AG08396 (cell line): ENCODE measurements around the gene MED8.

Experiments used
- DNase-seq: peaks from one replicate; pipeline ENCODE4 v3.0.0; 2012; ENCODE audit warnings: low spot score, mixed read lengths

The MED8 gene

DNA sequence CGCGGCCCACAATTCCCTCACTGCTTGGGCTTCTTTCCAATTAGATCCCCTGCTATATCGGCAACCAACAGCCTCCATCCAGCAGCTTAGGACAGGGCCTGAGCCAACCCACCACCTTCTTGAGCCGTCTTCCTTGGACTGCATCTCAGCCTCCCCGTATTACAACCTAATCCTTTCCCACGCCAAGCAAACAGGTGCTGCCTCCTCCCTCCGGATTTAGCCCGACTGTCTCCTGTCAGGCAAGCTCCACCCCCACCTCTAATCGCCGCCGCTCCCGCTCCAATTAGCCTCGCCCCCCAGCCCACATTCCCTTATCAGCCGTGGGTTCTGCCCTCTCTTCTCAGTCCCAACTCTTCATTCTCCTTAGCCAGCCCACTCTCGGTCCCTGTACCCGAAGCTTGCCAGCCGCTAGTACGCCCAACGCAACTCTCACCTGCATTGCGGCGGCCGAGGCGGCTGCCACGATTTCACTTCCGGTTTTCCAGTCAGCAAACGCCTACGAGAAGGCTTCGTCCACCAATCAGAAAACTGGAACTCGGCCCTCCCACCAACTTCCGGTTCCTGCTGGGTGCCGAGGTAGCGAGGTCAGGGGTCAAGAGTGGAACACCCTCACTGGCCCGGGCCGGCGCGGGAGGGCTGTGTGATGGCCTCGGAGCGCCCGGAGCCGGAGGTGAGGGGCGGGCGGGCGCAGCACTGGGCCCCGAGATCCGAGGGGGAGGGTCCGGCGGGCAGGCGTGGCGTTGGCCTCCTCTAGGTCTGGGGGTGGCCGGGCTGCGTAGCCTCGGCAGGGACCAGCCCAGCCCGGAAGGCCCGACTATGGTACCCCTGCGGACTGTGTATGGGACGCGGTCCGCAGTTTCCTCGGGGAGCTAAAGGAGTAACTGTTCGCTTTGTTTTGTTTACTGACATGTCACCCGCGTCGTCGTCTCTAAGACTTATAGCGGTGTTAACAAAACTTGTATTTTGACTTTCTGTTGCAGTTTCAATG, at the start of gene MED8, which contains the start of gene SZT2:
TSS of gene MED8 (minus strand) at position 475 of the 988 bp plus-strand sequence. CDS start at position 439, 36 bp downstream.
TSS of gene SZT2 (plus strand) at position 574 of the 988 bp plus-strand sequence. CDS start at position 644, 70 bp downstream.
- DNase-seq, result peak; percentile 97

- DNase-seq, result no peak
Observed at GRCh38 chr1:43438953-43439581, 49.5 kb upstream of the MED8 start.

DNA sequence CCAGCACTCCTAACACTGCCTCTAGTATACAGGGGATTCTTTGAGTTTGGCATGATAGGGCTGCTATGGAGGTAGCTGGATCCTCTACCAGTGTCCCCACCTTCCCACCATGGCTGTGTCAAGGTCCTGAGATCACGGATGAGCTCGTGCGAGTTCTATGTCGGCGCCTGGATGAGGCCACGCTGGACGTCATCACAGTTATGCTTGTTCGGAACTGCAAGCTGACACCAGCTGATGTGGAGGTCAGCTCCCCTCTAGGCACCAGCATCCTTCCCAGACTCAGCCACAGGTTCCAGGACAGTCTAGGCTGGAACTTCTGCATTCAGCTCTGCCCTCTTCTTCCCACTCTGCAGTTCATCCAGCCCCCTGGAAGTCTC, 49.0 kb upstream of the MED8 start:
- DNase-seq, result no peak

DNA sequence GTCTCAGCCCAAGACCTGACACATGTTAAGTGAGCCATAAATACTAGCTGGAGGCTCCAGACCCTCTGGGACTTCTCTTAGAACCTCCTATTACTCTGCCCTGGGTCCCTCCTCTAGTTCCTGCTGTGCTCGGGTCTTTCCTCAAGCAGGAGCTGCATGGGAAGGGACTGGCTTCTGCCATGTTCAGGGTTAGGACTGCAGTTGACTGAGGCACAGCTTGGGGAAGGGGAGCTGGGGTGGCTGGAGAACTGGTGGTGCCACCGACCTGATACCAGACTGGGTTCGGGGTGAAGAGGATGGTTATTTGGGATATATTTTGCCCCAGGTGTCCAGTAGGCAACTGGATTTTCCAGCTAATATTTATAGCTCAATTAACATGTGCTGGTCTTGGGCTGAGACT, 48.4 kb upstream of the MED8 start:
- no peak for DNase-seq

GRCh38 chr1:43437031-43437973, 47.7 kb upstream of the MED8 start:
- DNase-seq, result no peak

DNA sequence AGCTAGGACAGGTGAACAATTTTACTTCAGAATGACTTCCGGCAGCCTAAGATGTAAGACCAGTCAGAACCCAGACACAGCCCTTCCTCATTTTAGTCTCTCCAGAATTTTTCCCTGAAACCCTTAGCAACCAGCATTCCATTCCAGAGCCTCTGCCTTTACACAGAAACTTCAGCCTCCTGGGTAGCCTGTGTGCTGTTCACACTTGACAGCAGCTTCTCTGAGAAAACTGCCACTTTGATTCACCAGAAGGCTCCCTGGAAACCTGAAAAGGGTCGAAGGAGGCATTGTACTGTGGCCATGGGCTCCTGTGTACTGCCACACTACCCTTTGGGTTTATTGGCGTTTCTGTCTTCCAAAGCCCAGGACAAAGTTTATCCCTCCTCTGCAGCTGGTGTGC, 46.8 kb upstream of the MED8 start:
- DNase-seq, result no peak

- peak; percentile 87 for DNase-seq
Observed at GRCh38 chr1:43435146-43436145, 45.8 kb upstream of the MED8 start.

- DNase-seq, result no peak
Observed at GRCh38 chr1:43434256-43434655, 44.7 kb upstream of the MED8 start.

DNA sequence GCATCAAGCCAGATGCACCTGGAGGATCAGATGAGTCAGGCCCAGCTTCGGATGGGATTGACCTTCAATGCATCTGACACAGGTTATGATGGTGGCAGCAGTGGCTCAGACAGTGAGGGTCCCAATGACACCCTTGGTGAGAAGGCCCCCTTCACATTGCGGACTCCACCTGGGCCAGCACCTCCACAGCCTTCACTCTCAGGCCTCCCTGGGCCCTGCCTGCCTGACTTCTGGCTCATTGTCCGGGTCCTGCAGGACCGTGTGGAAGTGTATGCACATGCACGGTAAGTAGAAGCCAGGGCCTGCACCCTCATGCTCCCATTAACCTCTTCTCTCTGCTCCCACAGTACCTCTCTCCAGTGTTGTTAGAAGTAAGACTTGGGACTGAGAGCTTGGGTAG, 43.3 kb upstream of the MED8 start:
- DNase-seq, result no peak

DNA sequence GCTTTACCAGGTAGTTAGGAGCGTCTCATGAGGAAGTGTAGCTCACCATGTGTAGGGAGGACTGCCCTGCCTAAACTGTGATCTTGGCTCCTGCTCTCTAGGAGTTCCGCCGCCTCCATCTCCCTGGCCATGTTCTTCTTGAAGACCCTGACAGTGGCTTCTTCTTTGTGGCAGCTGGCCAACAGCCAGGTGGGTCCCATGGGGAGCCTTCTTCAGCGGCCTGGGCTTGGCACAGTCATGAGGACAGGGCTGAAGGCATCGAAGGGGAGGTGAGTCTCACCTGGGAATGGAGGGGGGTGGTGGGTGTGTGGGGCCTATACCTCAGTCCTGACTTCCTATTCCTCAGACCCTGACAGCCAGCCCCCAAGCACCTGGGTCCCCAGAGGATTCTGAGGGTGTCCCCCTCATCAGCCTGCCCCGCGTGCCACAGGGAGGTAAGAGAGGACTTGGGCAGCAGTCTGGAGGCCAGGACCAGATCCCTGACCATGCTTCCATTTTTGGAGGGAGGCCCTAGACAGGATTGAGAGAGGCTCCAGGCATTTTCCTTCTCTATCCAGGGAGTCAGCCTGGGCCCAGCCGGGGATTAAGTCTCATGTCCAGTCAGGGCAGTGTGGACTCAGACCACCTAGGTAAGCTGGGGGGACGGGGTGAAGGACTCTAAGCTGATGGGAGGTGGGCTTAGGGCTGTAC, 42.7 kb upstream of the MED8 start:
- DNase-seq, result no peak

DNA sequence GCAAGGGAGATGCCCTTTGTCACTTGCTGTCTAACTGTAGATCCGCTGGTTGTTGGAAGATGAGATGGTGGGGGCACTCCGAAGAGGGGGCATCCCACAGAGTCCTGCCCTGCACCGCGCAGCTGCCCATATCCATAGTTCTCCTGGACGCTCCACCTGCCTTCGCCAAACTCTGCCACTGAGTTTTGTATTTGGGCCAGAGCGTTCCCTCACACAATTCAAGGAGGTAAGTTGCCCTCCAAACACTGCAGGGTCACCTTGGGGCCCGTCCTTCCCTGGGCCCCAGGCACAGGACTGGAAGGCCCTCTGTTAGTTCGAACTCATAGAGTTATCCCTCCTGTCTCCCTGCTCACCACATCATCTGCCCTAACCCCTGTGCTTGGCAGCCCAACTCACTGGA, 42.1 kb upstream of the MED8 start:
- no peak for DNase-seq

- DNase-seq, result no peak
Observed at GRCh38 chr1:43430831-43431230, 41.2 kb upstream of the MED8 start.

- DNase-seq, result no peak
Observed at GRCh38 chr1:43427941-43428340, 38.3 kb upstream of the MED8 start.

DNA sequence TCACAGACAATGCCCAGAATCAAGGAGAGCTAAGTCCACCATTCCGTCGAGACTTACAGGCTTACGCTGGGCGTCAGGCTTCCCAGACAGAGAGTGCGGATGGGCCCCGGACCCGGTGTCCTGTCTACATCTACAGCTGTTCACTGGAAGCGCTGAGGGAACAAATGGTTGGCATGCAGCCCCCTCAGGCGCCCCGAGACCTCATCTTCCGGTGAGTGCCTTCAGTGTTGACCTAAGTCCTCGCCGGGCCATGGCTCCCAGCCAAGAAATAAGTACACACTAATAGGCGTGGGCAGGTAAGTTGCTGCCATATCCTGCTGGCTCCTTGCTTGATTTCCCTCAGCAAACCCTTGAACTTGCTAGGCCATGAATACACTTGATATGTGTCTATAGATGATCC, 37.9 kb upstream of the MED8 start:
- no peak for DNase-seq

DNA sequence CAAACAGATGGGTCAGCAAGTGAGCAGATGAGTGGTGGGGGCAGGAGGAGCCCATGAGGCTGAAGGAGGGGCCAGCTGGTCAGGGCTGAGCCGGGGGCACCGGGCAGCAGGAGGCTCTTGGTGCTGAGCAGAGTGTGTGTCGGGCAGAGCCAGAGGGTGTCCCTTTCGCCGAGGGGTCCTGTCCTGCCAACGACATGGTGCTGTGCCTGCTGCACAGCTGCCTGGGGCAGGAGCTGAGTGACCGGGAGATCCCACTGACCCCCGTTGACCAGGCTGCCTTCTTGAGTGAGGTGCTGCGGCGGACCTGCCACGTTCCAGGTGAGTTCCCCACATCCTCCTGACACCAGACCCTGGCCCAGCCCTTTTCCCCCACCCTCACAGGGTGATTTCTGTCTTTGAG, 36.6 kb upstream of the MED8 start:
- no peak for DNase-seq

GRCh38 chr1:43425045-43425444, 35.4 kb upstream of the MED8 start:
- DNase-seq, result no peak

- DNase-seq, result no peak
Observed at GRCh38 chr1:43423672-43424550, 34.3 kb upstream of the MED8 start.

DNA sequence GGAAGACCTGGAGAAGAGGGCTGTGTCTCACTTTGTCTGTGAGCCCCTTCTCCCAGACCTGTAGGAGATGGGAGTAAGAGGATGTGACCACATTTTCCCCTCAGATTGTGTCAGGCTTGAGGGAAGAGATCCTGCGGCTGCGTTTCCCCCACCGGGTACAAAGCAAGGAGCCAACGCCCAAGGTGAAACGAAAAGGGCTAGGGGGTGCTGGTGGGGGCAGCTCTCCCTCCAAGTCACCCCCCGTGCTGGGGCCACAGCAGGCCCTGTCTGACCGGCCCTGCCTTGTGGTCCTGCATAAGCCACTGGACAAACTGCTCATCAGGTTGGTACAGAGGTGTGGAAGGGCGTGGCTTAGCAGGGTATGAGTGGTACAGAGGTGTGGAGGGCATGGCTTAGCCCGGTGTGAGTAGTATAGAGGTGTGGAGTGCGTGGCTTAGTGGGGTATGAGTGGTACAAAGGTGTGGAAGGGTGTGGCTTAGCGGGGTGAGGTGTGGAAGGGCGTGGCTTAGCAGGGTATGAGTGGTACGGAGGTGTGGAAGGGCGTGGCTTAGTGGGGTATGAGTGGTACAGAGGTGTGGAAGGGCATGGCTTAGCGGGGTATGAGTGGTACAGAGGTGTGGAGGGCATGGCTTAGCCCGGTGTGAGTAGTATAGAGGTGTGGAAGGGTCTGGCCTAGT, 33.5 kb upstream of the MED8 start:
- DNase-seq, result no peak
